Stimulated activated CD8-positive, alpha-beta memory T cell treated with anti-CD3 and anti-CD28 coated beads, Interleukin-12 subunit alpha, Interleukin-12 subunit beta, amount 100 ng/mL, for 24 hours (primary cell): Measurements from ENCODE around the gene THEM4.
"Not testable (repeated sequence)": the region's sequence is repeated elsewhere in the genome, so short reads cannot be mapped to it uniquely, and the experiment has no call there.

ENCODE experiments used
- DNase-seq: peaks from one replicate; pipeline ENCODE4 v3.0.0-alpha.2; 2020; ENCODE audit errors: extremely low read depth

The THEM4 gene

GRCh38 chr1:151859891-151860293 lies 49.4 kb downstream of the THEM4 start:
- no peak for DNase-seq

GRCh38 chr1:151858886-151859665 lies 50.2 kb downstream of the THEM4 start:
- no peak for DNase-seq

- no peak for DNase-seq
Measured at GRCh38 chr1:151858030-151858746, 51.1 kb downstream of the THEM4 start.

GRCh38 chr1:151855933-151856332 lies 53.4 kb downstream of the THEM4 start:
- no peak for DNase-seq

GRCh38 chr1:151855516-151855915 lies 53.8 kb downstream of the THEM4 start:
- not testable (repeated sequence) for DNase-seq

GRCh38 chr1:151854658-151855057 lies 54.7 kb downstream of the THEM4 start:
- DNase-seq: no peak

GRCh38 chr1:151853411-151853943 lies 55.8 kb downstream of the THEM4 start, which contains the start of gene THEM5:
THEM5 (minus strand) TSS chr1:151853712; CDS start chr1:151853565, 147 bp downstream.
- DNase-seq: no peak

GRCh38 chr1:151852733-151853132 lies 56.6 kb downstream of the THEM4 start:
- DNase-seq: no peak

GRCh38 chr1:151851886-151852285 lies 57.4 kb downstream of the THEM4 start:
- DNase-seq: no peak

GRCh38 chr1:151849871-151850270 lies 59.4 kb downstream of the THEM4 start:
- DNase-seq: no peak

GRCh38 chr1:151849126-151849525 lies 60.2 kb downstream of the THEM4 start:
- DNase-seq: no peak

GRCh38 chr1:151847867-151848596 lies 61.3 kb downstream of the THEM4 start:
- DNase-seq: no peak

- no peak for DNase-seq
Measured at GRCh38 chr1:151846686-151847237, 62.5 kb downstream of the THEM4 start.

- DNase-seq: no peak
Measured at GRCh38 chr1:151846062-151846568, 63.2 kb downstream of the THEM4 start.

- DNase-seq: no peak
Measured at GRCh38 chr1:151843398-151843797, 65.9 kb downstream of the THEM4 start.

GRCh38 chr1:151841141-151841540 lies 68.2 kb downstream of the THEM4 start:
- DNase-seq: no peak

GRCh38 chr1:151840421-151840820 lies 68.9 kb downstream of the THEM4 start:
- DNase-seq: no peak

- no peak for DNase-seq
Measured at GRCh38 chr1:151839457-151840403, 69.6 kb downstream of the THEM4 start, which contains the start of gene C2CD4D. C2CD4D (minus strand) TSS chr1:151839820; CDS start chr1:151838989, 831 bp downstream.

GRCh38 chr1:151839082-151839412 lies 70.3 kb downstream of the THEM4 start:
- DNase-seq: no peak
